Spleen (tissue), 11 donors: ENCODE measurements around the gene SHISAL2A. TPM values are rescaled to one million over a fixed set of nuclear protein-coding genes. Genes with fewer than 3 reads are reported as not detected.

Source experiments
- DNase-seq: peaks from one replicate; pipeline ENCODE4 v3.0.0-alpha.2; 2020
- H3K27ac ChIP-seq, 8 donors: fragments of 200-600 bp; sonication (generic) in 7 of 8; 1 replicate in 4 of 8; 2 replicates in 4 of 8; pipeline versions ENCODE4 v1.5.0 to v1.8.0; 2016 to 2021; ENCODE audit warnings: inconsistent platforms in 4 of 8, mild to moderate bottlenecking in 4 of 8, moderate library complexity in 1 of 8
- H3K27me3 ChIP-seq, 7 donors: fragments of 200-600 bp; sonication (generic) in 6 of 7; replicated peaks in 1 of 7; 1 replicate in 4 of 7; 2 replicates in 3 of 7; pipeline versions ENCODE4 v1.5.0 to v1.8.0; 2016 to 2021; ENCODE audit warnings: inconsistent platforms in 3 of 7, mild to moderate bottlenecking in 1 of 7
- H3K36me3 ChIP-seq, 6 donors: fragments of 200-600 bp; sonication (generic) in 5 of 6; 1 replicate in 4 of 6; 2 replicates in 2 of 6; pipeline versions ENCODE4 v1.5.0 to v1.8.0; 2016 to 2021; ENCODE audit warnings: inconsistent platforms in 2 of 6
- H3K4me1 ChIP-seq, 6 donors: fragments of 200-600 bp; sonication (generic) in 5 of 6; 1 replicate in 3 of 6; 2 replicates in 3 of 6; pipeline versions ENCODE4 v1.5.0 to v1.8.0; 2016 to 2021; ENCODE audit warnings: inconsistent platforms in 3 of 6
- H3K4me3 ChIP-seq, 8 donors: fragments of 200-600 bp; sonication (generic) in 7 of 8; 1 replicate in 4 of 8; 2 replicates in 4 of 8; pipeline versions ENCODE4 v1.5.0 to v1.8.0; 2016 to 2021; ENCODE audit warnings: inconsistent platforms in 4 of 8, mild to moderate bottlenecking in 4 of 8, moderate library complexity in 2 of 8
- H3K9me3 ChIP-seq, 8 donors: fragments of 200-600 bp; sonication (generic) in 7 of 8; 1 replicate in 4 of 8; 2 replicates in 4 of 8; pipeline versions ENCODE4 v1.5.0 to v1.8.0; 2016 to 2021; ENCODE audit warnings: inconsistent platforms in 4 of 8
- CTCF ChIP-seq, 11 experiments: fragments of 200-600 bp in 7 of 11; fragments of 450-650 bp in 4 of 11; sonication (generic) in 4 of 11; IDR thresholded peaks in 8 of 11; conservative IDR thresholded peaks in 3 of 11; 1 replicate in 7 of 11; 2 replicates in 4 of 11; pipeline versions ENCODE4 v1.4.0 to v1.8.0; 2016 to 2021; ENCODE audit warnings: antibody characterized with exemption in 11 of 11, inconsistent platforms in 4 of 11, mild to moderate bottlenecking in 1 of 11
- POLR2A ChIP-seq, 3 donors: fragments of 450-650 bp; IDR thresholded peaks; one replicate each; pipeline ENCODE4 v1.5.1; 2017; ENCODE audit warnings: antibody characterized with exemption in 3 of 3, mild to moderate bottlenecking in 1 of 3
- POLR2AphosphoS5 ChIP-seq, 3 donors: sonication (generic); formaldehyde crosslinking; IDR thresholded peaks; one replicate each; pipeline ENCODE4 v1.5.1; 2017; ENCODE audit warnings: antibody characterized with exemption in 3 of 3
- WGBS, 5 donors: extraction: QIAGEN DNeasy Blood & Tissue Kit in 3 of 5; methylation state at CpG; one replicate each; pipeline versions ENCODE4 v1.1.5 to v1.1.7; 2013 to 2018; 5-methylcytosine and 5-hydroxymethylcytosine counted together
- intact Hi-C: fragments of 100-400 bp; cut with DNase I; formaldehyde crosslinking; loops from one replicate; pipeline ENCODE4 v1.15.0; 2023; ENCODE audit warnings: low total_unique reads
- polyA plus RNA-seq, 3 donors: library from polyadenylated mRNA; stranded (reverse); fragments of 200-250 nt; gene quantifications; one replicate each; pipeline ENCODE4 v1.2.1, GENCODE V29; 2013
- total RNA-seq, 7 donors: library from RNA; depleted of rRNA in 3 of 7; stranded (reverse); fragments of >200 nt in 3 of 7; fragmentation: NEBNext Ultra II Directional in 4 of 7; extraction: Animal tissue kit (Norgen Biotek cat#: 25700) in 4 of 7; gene quantifications; one replicate each; pipeline versions ENCODE4 v1.1.0 to v1.2.1, GENCODE V29; 2016 to 2021
- donor health status: healthy with polysubstance abuse.
- donor health status: DM: no; HTN: no; CAD: no; lungs with moderate emphysema.
- donor health status: DM: no; HTN: no; CAD: no.
- donor health status: Bipolar disorder and iron deficiency.
- donor health status: healthy.
- donor health status: DM: no; HTN: no; CAD: no.
- donor health status: DM: yes; HTN: yes; CAD: no.

The SHISAL2A gene
- total and polyA plus RNA-seq, 10 donors: 9.2 to 23.6 (median 16.1) TPM

GRCh38 chr1:52697795-52698674 is 65.1 kb downstream of the SHISAL2A start, which contains the start of gene COA7:
Gene COA7, minus strand, starts transcription at chr1:52698347. Its CDS starts 21 bp downstream, at chr1:52698326.
- peak within 1 kb of the TSS; percentile 60 to 87 (median 72) for H3K4me3 ChIP-seq
- H3K9me3 ChIP-seq: no peaks in the 10 kb centered on the region
- intact Hi-C loops: no loop called here
- peak within 1 kb of the TSS; percentile 48 to 86 (median 66) for H3K27ac ChIP-seq
- peak; percentile 94 for DNase-seq
- TF ChIP-seq POLR2A (IDR thresholded peaks at IDR 0.05) (no peak), POLR2AphosphoS5 (IDR thresholded peaks at IDR 0.05) (peak; percentile 84 to 88 (median 86)), CTCF (IDR thresholded peaks at IDR 0.05 in 8 of 11, conservative IDR thresholded peaks at IDR 0.05 in 3 of 11) (no peak)
- WGBS, 5 donors: 1 to 5% (median 2%) methylated on average over 48 to 68 of the region's 68 CpGs
- H3K27me3 ChIP-seq: no peaks in the 10 kb centered on the region
- peaks cover 7 to 39% (median 25%) of the 10 kb centered on the region in 6 donors for H3K4me1 ChIP-seq
- peaks cover 0 to 4% (median under 1%) of the 10 kb centered on the region in 6 donors for H3K36me3 ChIP-seq

GRCh38 chr1:52702886-52703787 is 70.2 kb downstream of the SHISAL2A start:
- no peaks in the 10 kb centered on the region for H3K36me3 ChIP-seq
- no peaks in the 10 kb centered on the region for H3K27me3 ChIP-seq
- no peaks in the 10 kb centered on the region for H3K9me3 ChIP-seq
- H3K27ac ChIP-seq: peak overlapping the region; percentile 66 to 92 (median 88)
- peak; percentile 97 for DNase-seq
- WGBS, 5 donors: 6 to 9% (median 6%) methylated on average over 24 to 35 of the region's 35 CpGs
- TF ChIP-seq CTCF (IDR thresholded peaks at IDR 0.05 in 8 of 11, conservative IDR thresholded peaks at IDR 0.05 in 3 of 11): no peak
- TF ChIP-seq POLR2A (IDR thresholded peaks at IDR 0.05): no peak
- peak; percentile 82 to 90 (median 82) for TF ChIP-seq POLR2AphosphoS5 (IDR thresholded peaks at IDR 0.05)
- H3K4me3 ChIP-seq: peak overlapping the region; percentile 32 to 70 (median 44)
- intact Hi-C loops: no loop called here
- peaks cover 0 to 53% (median 24%) of the 10 kb centered on the region in 6 donors for H3K4me1 ChIP-seq

GRCh38 chr1:52706136-52706670 is 73.2 kb downstream of the SHISAL2A start:
- no peaks in the 10 kb centered on the region for H3K9me3 ChIP-seq
- H3K4me1 ChIP-seq: peaks cover 0 to 42% (median 15%) of the 10 kb centered on the region in 6 donors
- intact Hi-C loops: loop anchor here (5.0 kb wide), 1 partner anchor 211 kb away; no protein-coding TSS in a partner anchor
- H3K4me3 ChIP-seq: no peak overlapping the region
- no peak overlapping the region for H3K27ac ChIP-seq
- H3K36me3 ChIP-seq: no peaks in the 10 kb centered on the region
- H3K27me3 ChIP-seq: no peaks in the 10 kb centered on the region
- 55 to 71% (median 58%) methylated on average over 5 to 6 of the region's 6 CpGs for WGBS, 5 donors
- DNase-seq: no peak
- no peak for TF ChIP-seq CTCF (IDR thresholded peaks at IDR 0.05 in 8 of 11, conservative IDR thresholded peaks at IDR 0.05 in 3 of 11)
- TF ChIP-seq POLR2A (IDR thresholded peaks at IDR 0.05): no peak
- no peak for TF ChIP-seq POLR2AphosphoS5 (IDR thresholded peaks at IDR 0.05)

Other genes with a start within 250 kb of the SHISAL2A start
- gene ORC1, start 228.7 kb upstream of the SHISAL2A start, total RNA-seq: 1 to 10 TPM in 5 of 7 donors, under 1 TPM in 2; 0.60 to 5.4 (median 2.7) TPM
- 1 to 10 TPM; 1.0 to 1.6 (median 1.3) TPM for gene ORC1, start 228.7 kb upstream of the SHISAL2A start, polyA plus RNA-seq
- 10 to 100 TPM; 21.7 to 50.4 (median 41.7) TPM for gene PRPF38A, start 228.6 kb upstream of the SHISAL2A start, total RNA-seq
- 10 to 100 TPM; 13.8 to 18.1 (median 15.2) TPM for gene PRPF38A, start 228.6 kb upstream of the SHISAL2A start, polyA plus RNA-seq
- gene TUT4, start 80.1 kb upstream of the SHISAL2A start, total RNA-seq: 100 to 1,000 TPM in 1 of 7 donors, 10 to 100 TPM in 6; 74.1 to 120 (median 84.6) TPM
- 10 to 100 TPM; 31.7 to 45.6 (median 35.8) TPM for gene TUT4, start 80.1 kb upstream of the SHISAL2A start, polyA plus RNA-seq
- 10 to 100 TPM in 4 of 7 donors, 1 to 10 TPM in 3; 6.4 to 24.7 (median 12.9) TPM for gene GPX7, start 30.8 kb upstream of the SHISAL2A start, total RNA-seq
- 10 to 100 TPM; 13.8 to 23.5 (median 17.9) TPM for gene GPX7, start 30.8 kb upstream of the SHISAL2A start, polyA plus RNA-seq
- gene COA7, start 65.2 kb downstream of the SHISAL2A start, total RNA-seq: 10 to 100 TPM in 3 of 7 donors, 1 to 10 TPM in 4; 5.0 to 12.8 (median 8.8) TPM
- gene COA7, start 65.2 kb downstream of the SHISAL2A start, polyA plus RNA-seq: 1 to 10 TPM; 1.9 to 5.6 (median 3.5) TPM
- gene ZYG11B, start 93.3 kb downstream of the SHISAL2A start, total RNA-seq: 10 to 100 TPM; 18.2 to 35.5 (median 26.0) TPM
- gene ZYG11B, start 93.3 kb downstream of the SHISAL2A start, polyA plus RNA-seq: 1 to 10 TPM; 3.0 to 5.0 (median 3.4) TPM
- gene ZYG11A, start 209.6 kb downstream of the SHISAL2A start, total RNA-seq: under 1 TPM; 0.09 to 0.85 (median 0.27) TPM
- under 1 TPM; 0.02 to 0.03 (median 0.03) TPM for gene ZYG11A, start 209.6 kb downstream of the SHISAL2A start, polyA plus RNA-seq